GM12801 (cell line): Measurements from ENCODE around the gene NKX1-1.

Source experiments
- TF ChIP-seq, protein P1 (sequence below): IDR thresholded peaks from one replicate; pipeline ENCODE4 v1.5.1; 2011; ENCODE audit warnings: control low read depth; ENCODE audit not compliant: insufficient read length; ENCODE audit errors: extremely low read depth

Gene NKX1-1

DNA sequence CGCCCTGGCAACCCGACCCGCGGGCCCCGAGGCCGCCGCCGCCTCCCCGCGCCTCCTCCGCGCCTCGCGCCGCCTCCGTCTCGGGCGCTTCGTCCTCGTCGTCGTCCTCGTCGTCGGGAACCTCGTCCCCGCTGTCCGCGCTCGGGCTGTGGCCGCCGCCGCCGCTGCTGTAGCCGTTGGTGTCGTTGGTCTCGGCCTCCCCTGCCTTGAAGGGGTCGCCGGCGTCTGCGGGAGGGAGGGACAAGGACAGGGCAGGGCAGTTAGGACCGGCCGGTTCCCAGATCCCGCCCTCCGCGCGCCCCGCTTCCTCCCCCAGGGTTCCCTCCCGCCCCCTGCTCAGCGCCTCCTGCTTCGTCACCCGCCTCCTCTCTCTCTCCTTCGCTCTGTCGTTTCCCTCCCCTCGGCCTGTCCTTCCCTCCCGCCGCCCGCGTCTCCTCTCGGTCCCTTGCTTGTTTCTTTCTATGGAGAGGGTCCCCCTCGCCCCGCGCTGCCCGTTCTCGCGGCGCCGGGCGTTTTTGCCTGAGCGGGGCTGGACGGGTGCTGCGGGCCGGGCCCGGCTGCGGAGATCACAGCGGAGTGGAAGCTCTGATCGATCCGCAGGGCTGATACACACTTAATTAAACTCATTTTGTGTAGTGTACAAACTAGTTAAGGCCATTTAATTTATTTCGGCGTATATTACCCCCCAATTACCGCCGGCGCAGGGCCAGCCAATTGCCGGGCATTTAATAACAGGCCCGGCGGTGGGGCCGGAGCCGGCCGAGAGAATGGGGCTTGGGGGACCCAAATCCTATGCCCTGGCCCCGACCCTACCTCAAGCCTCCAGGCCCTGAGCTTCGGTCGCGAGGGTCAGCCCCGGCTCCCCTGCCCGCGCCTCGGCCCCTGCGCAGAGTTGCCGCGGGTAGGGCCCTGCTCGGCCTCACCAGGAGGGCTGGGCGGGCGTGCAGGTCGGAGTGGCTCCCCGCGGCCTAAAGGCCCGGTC, 2.4 kb downstream of the NKX1-1 start:
- TF ChIP-seq, protein P1, sequence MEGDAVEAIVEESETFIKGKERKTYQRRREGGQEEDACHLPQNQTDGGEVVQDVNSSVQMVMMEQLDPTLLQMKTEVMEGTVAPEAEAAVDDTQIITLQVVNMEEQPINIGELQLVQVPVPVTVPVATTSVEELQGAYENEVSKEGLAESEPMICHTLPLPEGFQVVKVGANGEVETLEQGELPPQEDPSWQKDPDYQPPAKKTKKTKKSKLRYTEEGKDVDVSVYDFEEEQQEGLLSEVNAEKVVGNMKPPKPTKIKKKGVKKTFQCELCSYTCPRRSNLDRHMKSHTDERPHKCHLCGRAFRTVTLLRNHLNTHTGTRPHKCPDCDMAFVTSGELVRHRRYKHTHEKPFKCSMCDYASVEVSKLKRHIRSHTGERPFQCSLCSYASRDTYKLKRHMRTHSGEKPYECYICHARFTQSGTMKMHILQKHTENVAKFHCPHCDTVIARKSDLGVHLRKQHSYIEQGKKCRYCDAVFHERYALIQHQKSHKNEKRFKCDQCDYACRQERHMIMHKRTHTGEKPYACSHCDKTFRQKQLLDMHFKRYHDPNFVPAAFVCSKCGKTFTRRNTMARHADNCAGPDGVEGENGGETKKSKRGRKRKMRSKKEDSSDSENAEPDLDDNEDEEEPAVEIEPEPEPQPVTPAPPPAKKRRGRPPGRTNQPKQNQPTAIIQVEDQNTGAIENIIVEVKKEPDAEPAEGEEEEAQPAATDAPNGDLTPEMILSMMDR: no peak

- TF ChIP-seq, protein P1: no peak
These were observed 3.1 kb downstream of the NKX1-1 start for GRCh38 chr4:1403177-1403583.

- TF ChIP-seq, protein P1: no peak
These were observed 3.6 kb downstream of the NKX1-1 start for GRCh38 chr4:1402516-1403091.

GRCh38 chr4:1402021-1402515, 4.2 kb downstream of the NKX1-1 start:
- TF ChIP-seq, protein P1: no peak

- TF ChIP-seq, protein P1: no peak
These were observed 4.7 kb downstream of the NKX1-1 start for GRCh38 chr4:1401409-1402020.

DNA sequence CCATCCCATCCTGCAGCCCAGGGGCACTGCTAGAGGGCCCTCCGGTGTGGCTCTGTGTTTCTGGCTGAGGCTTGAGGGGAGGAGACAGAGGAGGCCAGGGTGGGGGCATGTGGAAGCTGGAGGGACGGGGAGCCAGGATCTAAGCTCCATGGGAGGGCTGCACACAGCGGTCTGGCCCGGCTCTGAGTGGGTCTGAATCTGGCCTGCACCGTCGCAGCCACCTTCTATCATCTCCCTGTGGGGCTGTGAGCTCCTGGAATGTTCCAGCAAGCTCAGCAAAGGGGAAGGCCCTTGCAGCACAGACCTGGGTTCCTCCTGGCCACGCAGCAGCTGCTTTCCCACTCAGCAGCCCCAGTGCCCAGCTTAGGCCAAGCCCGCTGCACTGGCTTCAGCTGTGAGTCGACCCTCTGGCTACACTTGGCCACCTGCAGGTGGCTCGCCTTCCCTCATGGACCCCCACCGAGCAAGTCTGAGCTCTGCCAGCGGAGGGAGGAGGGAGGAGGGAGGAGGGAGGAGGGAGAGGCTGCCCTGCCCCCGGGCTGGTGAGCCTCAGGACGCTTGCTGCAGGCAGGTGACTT, 5.3 kb downstream of the NKX1-1 start:
- TF ChIP-seq, protein P1: no peak
